Body of pancreas (tissue), 4 donors: ENCODE results near the gene SLC26A9. TPM values are rescaled to one million over a fixed set of nuclear protein-coding genes. Genes with fewer than 3 reads are reported as not detected.
A peak's percentile ranks its signal among the peaks of the same experiment; 100 is the strongest.

Source experiments
- ATAC-seq: fragments of 150-250 bp; one replicate; pipeline ENCODE4 v1.9.1; 2016
- DNase-seq, 4 donors: peaks; one replicate each; pipeline ENCODE4 v3.0.0-alpha.2; 2019
- H3K27ac ChIP-seq, 4 donors: fragments of 200-600 bp; sonication (generic); 1 replicate in 3 of 4; 2 replicates in 1 of 4; pipeline versions ENCODE4 v1.5.1 to v1.6.1; 2016 to 2019; ENCODE audit warnings: mild to moderate bottlenecking in 1 of 4, mixed read lengths in 1 of 4, moderate library complexity in 1 of 4
- H3K27me3 ChIP-seq, 2 donors: fragments of 200-600 bp; sonication (generic); one replicate each; pipeline ENCODE4 v1.6.0; 2016; ENCODE audit warnings: mild to moderate bottlenecking in 1 of 2
- H3K36me3 ChIP-seq, 2 donors: fragments of 200-600 bp; sonication (generic); replicated peaks in 1 of 2; 2 replicates each; pipeline ENCODE4 v1.5.1; 2016; ENCODE audit warnings: low read depth in 2 of 2; ENCODE audit not compliant: insufficient read depth in 1 of 2
- H3K4me1 ChIP-seq: fragments of 200-600 bp; sonication (generic); one replicate; pipeline ENCODE4 v1.6.0; 2016
- H3K4me3 ChIP-seq, 2 donors: fragments of 200-600 bp; sonication (generic); 1 replicate in 1 of 2; 2 replicates in 1 of 2; pipeline ENCODE4 v1.5.1; 2016 to 2019
- H3K9me3 ChIP-seq, 3 donors: fragments of 200-600 bp; sonication (generic); 1 replicate in 2 of 3; 2 replicates in 1 of 3; pipeline ENCODE4 v1.5.1; 2016
- CTCF ChIP-seq, 7 experiments: fragments of 450-650 bp in 4 of 7; fragments of 200-600 bp in 3 of 7; sonication (generic) in 3 of 7; IDR thresholded peaks; one replicate each; pipeline ENCODE4 v1.5.1; 2016 to 2019; ENCODE audit warnings: antibody characterized with exemption in 7 of 7
- POLR2A ChIP-seq, 3 donors: fragments of 450-650 bp; IDR thresholded peaks; one replicate each; pipeline ENCODE4 v1.6.1; 2016; ENCODE audit warnings: antibody characterized with exemption in 3 of 3, mild to moderate bottlenecking in 2 of 3
- WGBS, 2 donors: methylation state at CpG; one replicate each; pipeline ENCODE4 v1.1.5; 2017; 5-methylcytosine and 5-hydroxymethylcytosine counted together
- intact Hi-C: fragments of 100-400 bp; cut with DNase I; formaldehyde crosslinking; loops from one replicate; pipeline ENCODE4 v1.15.1; 2023
- total RNA-seq, 2 donors: library from RNA; depleted of rRNA; stranded (reverse); fragments of >200 nt; gene quantifications; one replicate each; pipeline ENCODE4 v1.1.0, GENCODE V29; 2016

SLC26A9 gene
- total RNA-seq, 2 donors from 2014 or later = 0.78 to 1.6 TPM

GRCh38 chr1:205920861-205921569, 22.2 kb downstream of the SLC26A9 start:
- H3K36me3 ChIP-seq = no peaks in the 10 kb centered on the region
- H3K9me3 ChIP-seq = no peaks in the 10 kb centered on the region
- H3K4me1 ChIP-seq = peaks cover 25% of the 10 kb centered on the region
- H3K27ac ChIP-seq = no peak overlapping the region
- no peaks in the 10 kb centered on the region for H3K27me3 ChIP-seq
- intact Hi-C loops = loop anchor here (5.0 kb wide), 1 partner anchor 56 kb away; no protein-coding TSS in a partner anchor
- ATAC-seq = no peak
- DNase-seq = no peak
- 77 to 89% methylated on average over 8 to 13 of the region's 13 CpGs for WGBS, 2 donors
- TF ChIP-seq CTCF (IDR thresholded peaks at IDR 0.05) (no peak), POLR2A (IDR thresholded peaks at IDR 0.05) (no peak)
- no peak overlapping the region for H3K4me3 ChIP-seq

- H3K4me3 ChIP-seq = no peak overlapping the region
- no peak overlapping the region for H3K27ac ChIP-seq
- H3K4me1 ChIP-seq = peaks cover 32% of the 10 kb centered on the region
- no peaks in the 10 kb centered on the region for H3K9me3 ChIP-seq
- 61 to 67% methylated on average over 7 of the region's 7 CpGs for WGBS, 2 donors
- H3K27me3 ChIP-seq = no peaks in the 10 kb centered on the region
- ATAC-seq (no peak), DNase-seq (peak in 1 of 4 donors; percentile 11)
- TF ChIP-seq POLR2A (IDR thresholded peaks at IDR 0.05) = no peak
- no peaks in the 10 kb centered on the region for H3K36me3 ChIP-seq
- intact Hi-C loops = loop anchor here (5.0 kb wide), 1 partner anchor 57 kb away; no protein-coding TSS in a partner anchor
Measured at GRCh38 chr1:205920159-205920558, 23.1 kb downstream of the SLC26A9 start.

GRCh38 chr1:205918955-205919746, 24.1 kb downstream of the SLC26A9 start:
- no peaks in the 10 kb centered on the region for H3K27me3 ChIP-seq
- peak overlapping the region in 1 of 4 donors; percentile 78 for H3K27ac ChIP-seq
- intact Hi-C loops = no loop called here
- DNase-seq = peak; percentile 87 to 92 (median 88)
- no peak for TF ChIP-seq POLR2A (IDR thresholded peaks at IDR 0.05)
- TF ChIP-seq CTCF (IDR thresholded peaks at IDR 0.05) = peak; percentile 81 to 98 (median 94)
- peaks cover 43% of the 10 kb centered on the region for H3K4me1 ChIP-seq
- no peaks in the 10 kb centered on the region for H3K36me3 ChIP-seq
- WGBS, 2 donors = 28 to 46% methylated on average over 7 to 8 of the region's 8 CpGs
- no peak overlapping the region for H3K4me3 ChIP-seq
- no peaks in the 10 kb centered on the region for H3K9me3 ChIP-seq
- peak; percentile 78 for ATAC-seq

- Histone ChIP-seq H3K9me3 (no peaks in the 10 kb centered on the region), H3K4me1 (peaks cover 58% of the 10 kb centered on the region), H3K27me3 (no peaks in the 10 kb centered on the region), H3K36me3 (no peaks in the 10 kb centered on the region), H3K27ac (peak overlapping the region; percentile 10 to 78 (median 68)), H3K4me3 (no peak overlapping the region)
- 20 to 21% methylated on average over 8 of the region's 8 CpGs for WGBS, 2 donors
- ATAC-seq = peak; percentile 22
- DNase-seq = peak; percentile 37 to 54 (median 50)
- no peak for TF ChIP-seq POLR2A (IDR thresholded peaks at IDR 0.05)
- TF ChIP-seq CTCF (IDR thresholded peaks at IDR 0.05) = no peak
- intact Hi-C loops = no loop called here
Measured at GRCh38 chr1:205917466-205918238, 25.6 kb downstream of the SLC26A9 start.

- intact Hi-C loops = no loop called here
- Histone ChIP-seq H3K4me3 (no peak overlapping the region), H3K36me3 (no peaks in the 10 kb centered on the region), H3K27ac (peak overlapping the region in 3 of 4 donors; percentile 17 to 70 (median 62)), H3K27me3 (no peaks in the 10 kb centered on the region), H3K9me3 (no peaks in the 10 kb centered on the region), H3K4me1 (peaks cover 60% of the 10 kb centered on the region)
- no peak for TF ChIP-seq CTCF (IDR thresholded peaks at IDR 0.05)
- no peak for DNase-seq
- no peak for ATAC-seq
- WGBS, 2 donors = 85 to 87% methylated on average over 7 of the region's 7 CpGs
Measured at GRCh38 chr1:205916541-205916940, 26.7 kb downstream of the SLC26A9 start.
